ENCODE measurements around the gene TUBD1.

The TUBD1 gene

GRCh38 chr17:59814685-59815084 is 78.1 kb downstream of the TUBD1 start:
- no peak for DNase-seq

GRCh38 chr17:59814276-59814675 is 78.5 kb downstream of the TUBD1 start:
- no peak for DNase-seq

GRCh38 chr17:59812139-59812538 is 80.6 kb downstream of the TUBD1 start:
- DNase-seq: no peak

- no peak for DNase-seq
These were observed 81.5 kb downstream of the TUBD1 start for GRCh38 chr17:59811209-59811608.

- no peak for DNase-seq
These were observed 81.9 kb downstream of the TUBD1 start for GRCh38 chr17:59810894-59811153.

Measured in 8988T (cell line).